B cell (primary cell): Measurements from ENCODE around the gene TSSK2. TPM values are rescaled to one million over a fixed set of nuclear protein-coding genes. Genes with fewer than 3 reads are reported as not detected.

ENCODE experiments used
- ATAC-seq: fragments of 200-7000 bp; cut with Tn5 transposase; one replicate; pipeline ENCODE4 v1.10.0; 2021; ENCODE audit warnings: low read depth, mild to moderate bottlenecking, moderate number of reproducible peaks, moderate library complexity
- CTCF ChIA-PET: fragments of 350-600 bp; sonication (Branson Sonifier 250); formaldehyde crosslinking; loops from one replicate; lab custom pipeline; 2021; ENCODE audit warnings: antibody characterized with exemption, inconsistent platforms; lab: Charles Lee
- POLR2A ChIA-PET: fragments of 350-600 bp; sonication (Branson Sonifier 250); formaldehyde crosslinking; loops from one replicate; lab custom pipeline; 2021; ENCODE audit warnings: antibody characterized with exemption; lab: Charles Lee
- DNase-seq: peaks from one replicate; pipeline ENCODE4 v3.0.0; 2013
- H2AFZ ChIP-seq: 2 replicates; pipeline ENCODE4 v1.6.1; 2012; ENCODE audit warnings: mild to moderate bottlenecking, low read depth, low read length; ENCODE audit not compliant: insufficient read depth, poor library complexity, severe bottlenecking
- H3K27ac ChIP-seq, 2 donors: 1 replicate in 1 of 2; 2 replicates in 1 of 2; pipeline ENCODE4 v1.5.1; 2012 to 2013; ENCODE audit warnings: low read length in 2 of 2, mild to moderate bottlenecking in 2 of 2, moderate library complexity in 1 of 2
- H3K27me3 ChIP-seq, 4 experiments: fragments of 200-600 bp in 1 of 4; sonication (generic) in 1 of 4; replicated peaks in 1 of 4; 1 replicate in 2 of 4; 2 replicates in 2 of 4; pipeline versions ENCODE4 v1.6.1 to v1.7.0; 2013 to 2016; ENCODE audit warnings: low read length in 3 of 4, mild to moderate bottlenecking in 2 of 4, mixed read lengths in 1 of 4, moderate library complexity in 1 of 4; ENCODE audit not compliant: insufficient read depth in 4 of 4, control insufficient read depth in 3 of 4; ENCODE audit errors: control extremely low read depth in 1 of 4
- H3K36me3 ChIP-seq, 2 experiments: replicated peaks in 1 of 2; 1 replicate in 1 of 2; 2 replicates in 1 of 2; pipeline versions ENCODE4 v1.6.1 to v1.7.1; 2013; ENCODE audit warnings: low read length in 1 of 2; ENCODE audit not compliant: insufficient read depth in 2 of 2, control insufficient read depth in 1 of 2; ENCODE audit errors: control extremely low read depth in 1 of 2, extremely low read depth in 1 of 2
- H3K4me1 ChIP-seq, 2 donors: fragments of 200-600 bp in 1 of 2; sonication (generic) in 1 of 2; 1 replicate in 1 of 2; 2 replicates in 1 of 2; pipeline versions ENCODE4 v1.5.1 to v1.6.1; 2013 to 2017; ENCODE audit warnings: low read length in 2 of 2; ENCODE audit not compliant: control insufficient read depth in 2 of 2, insufficient read depth in 2 of 2
- H3K4me2 ChIP-seq: replicated peaks from 2 replicates; pipeline ENCODE3; 2012; ENCODE audit warnings: mild to moderate bottlenecking, low read depth, low read length; ENCODE audit not compliant: poor library complexity, severe bottlenecking
- H3K4me3 ChIP-seq, 5 experiments: fragments of 200-600 bp in 1 of 5; sonication (generic) in 1 of 5; 1 replicate in 3 of 5; 2 replicates in 2 of 5; pipeline versions ENCODE4 v1.5.1 to v1.7.0; 2011 to 2016; ENCODE audit warnings: low read length in 4 of 5, mild to moderate bottlenecking in 4 of 5, low read depth in 2 of 5, control low read depth in 1 of 5, moderate library complexity in 1 of 5; ENCODE audit not compliant: insufficient read depth in 1 of 5; ENCODE audit errors: control extremely low read depth in 1 of 5, extremely low read depth in 1 of 5
- H3K79me2 ChIP-seq: fragments of 200-600 bp; sonication (generic); one replicate; pipeline ENCODE4 v1.6.0; 2016; ENCODE audit warnings: low read length; ENCODE audit not compliant: control insufficient read depth, insufficient read depth
- H3K9ac ChIP-seq: fragments of 200-600 bp; sonication (generic); 2 replicates; pipeline ENCODE4 v1.6.1; 2017; ENCODE audit warnings: mild to moderate bottlenecking, low read length, moderate library complexity
- H3K9me3 ChIP-seq, 3 donors: one replicate each; pipeline versions ENCODE4 v1.6.1 to v1.7.1; 2013; ENCODE audit warnings: low read length in 2 of 3; ENCODE audit not compliant: control insufficient read depth in 2 of 3, insufficient read depth in 1 of 3; ENCODE audit errors: control extremely low read depth in 1 of 3
- H4K20me1 ChIP-seq: 2 replicates; pipeline ENCODE4 v1.6.0; 2012; ENCODE audit warnings: mild to moderate bottlenecking, low read length; ENCODE audit not compliant: insufficient read depth, control insufficient read depth, poor library complexity, severe bottlenecking
- H3K27ac Mint-ChIP-seq: one replicate; pipeline ENCODE4 v1.8.0; 2021; ENCODE audit warnings: mixed read lengths
- H3K27me3 Mint-ChIP-seq: one replicate; pipeline ENCODE4 v1.8.0; 2021; ENCODE audit warnings: mixed read lengths
- H3K4me1 Mint-ChIP-seq: one replicate; pipeline ENCODE4 v1.8.0; 2021; ENCODE audit warnings: mixed read lengths
- H3K4me3 Mint-ChIP-seq: one replicate; pipeline ENCODE4 v1.8.0; 2021; ENCODE audit warnings: mixed read lengths
- H3K9me3 Mint-ChIP-seq: one replicate; pipeline ENCODE4 v1.8.0; 2022; ENCODE audit warnings: mixed read lengths; ENCODE audit not compliant: insufficient read depth
- EZH2 ChIP-seq: IDR thresholded peaks from 2 replicates; pipeline ENCODE4 v1.6.1; 2012; ENCODE audit warnings: borderline replicate concordance, low read depth, mild to moderate bottlenecking, moderate library complexity, low read length; ENCODE audit not compliant: insufficient read depth, poor library complexity, severe bottlenecking
- WGBS: methylation state at CpG from one replicate; pipeline ENCODE4 v1.1.5; 2013; ENCODE audit warnings: missing lambda C conversion rate; ENCODE audit not compliant: insufficient coverage; 5-methylcytosine and 5-hydroxymethylcytosine counted together
- intact Hi-C: fragments of 100-400 bp; cut with micrococcal nuclease; formaldehyde crosslinking; loops from one replicate; pipeline ENCODE4 v1.10.0; 2022
- polyA plus RNA-seq: library from polyadenylated mRNA; depleted of rRNA; stranded (reverse); fragments of >200 nt; gene quantifications from 2 replicates; pipeline ENCODE4 v1.2.3, GENCODE V29; 2012
- total RNA-seq, 2 donors: library from RNA; stranded (reverse); fragments of 120-200 nt in 1 of 2; gene quantifications; 1 replicate in 1 of 2; 2 replicates in 1 of 2; pipeline versions ENCODE4 v1.2.3 to v1.2.4, GENCODE V29; 2013 to 2022
- TF ChIP-seq, protein P1 (sequence below): fragments of 200-600 bp; IDR thresholded peaks from one replicate; pipeline ENCODE4 v1.8.0; 2022; ENCODE audit warnings: antibody characterized with exemption, mild to moderate bottlenecking

TSSK2 gene
- total and polyA plus RNA-seq, 2 donors (not counting 1 experiment from before 2014, with no cell fraction given), result 0.15 TPM; not detected in 1

DNA sequence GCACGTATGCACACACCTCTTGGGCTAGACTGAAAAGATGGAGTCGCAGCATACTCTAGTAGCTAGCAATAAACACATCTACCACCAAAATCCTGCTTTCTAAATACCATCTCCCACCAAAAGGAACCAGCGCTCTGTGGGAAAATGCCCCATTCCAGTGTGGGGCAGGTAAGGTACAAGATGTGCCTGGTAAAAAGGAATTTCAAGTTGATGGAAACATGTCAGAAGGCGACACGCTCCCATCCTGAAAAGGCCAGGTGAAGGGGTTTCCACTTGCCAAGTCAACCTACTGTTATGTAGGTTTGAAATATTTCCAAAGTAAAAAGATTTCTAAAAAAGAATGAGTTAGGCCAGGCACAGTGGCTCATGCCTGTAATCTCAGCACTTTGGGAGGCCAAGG, 17.7 kb upstream of the TSSK2 start:
- no peaks in the 10 kb centered on the region for H3K9me3 Mint-ChIP-seq
- peaks cover 57 to 64% of the 10 kb centered on the region in 2 donors for H3K4me1 ChIP-seq
- no peaks in the 10 kb centered on the region for H3K9me3 ChIP-seq
- no peak overlapping the region for H3K4me3 ChIP-seq
- H3K79me2 ChIP-seq, result peaks cover 99% of the 10 kb centered on the region
- ATAC-seq, result no peak
- no peak overlapping the region for H3K27ac ChIP-seq
- no peak for DNase-seq
- TF ChIP-seq EZH2, result no peak
- TF ChIP-seq, protein P1, sequence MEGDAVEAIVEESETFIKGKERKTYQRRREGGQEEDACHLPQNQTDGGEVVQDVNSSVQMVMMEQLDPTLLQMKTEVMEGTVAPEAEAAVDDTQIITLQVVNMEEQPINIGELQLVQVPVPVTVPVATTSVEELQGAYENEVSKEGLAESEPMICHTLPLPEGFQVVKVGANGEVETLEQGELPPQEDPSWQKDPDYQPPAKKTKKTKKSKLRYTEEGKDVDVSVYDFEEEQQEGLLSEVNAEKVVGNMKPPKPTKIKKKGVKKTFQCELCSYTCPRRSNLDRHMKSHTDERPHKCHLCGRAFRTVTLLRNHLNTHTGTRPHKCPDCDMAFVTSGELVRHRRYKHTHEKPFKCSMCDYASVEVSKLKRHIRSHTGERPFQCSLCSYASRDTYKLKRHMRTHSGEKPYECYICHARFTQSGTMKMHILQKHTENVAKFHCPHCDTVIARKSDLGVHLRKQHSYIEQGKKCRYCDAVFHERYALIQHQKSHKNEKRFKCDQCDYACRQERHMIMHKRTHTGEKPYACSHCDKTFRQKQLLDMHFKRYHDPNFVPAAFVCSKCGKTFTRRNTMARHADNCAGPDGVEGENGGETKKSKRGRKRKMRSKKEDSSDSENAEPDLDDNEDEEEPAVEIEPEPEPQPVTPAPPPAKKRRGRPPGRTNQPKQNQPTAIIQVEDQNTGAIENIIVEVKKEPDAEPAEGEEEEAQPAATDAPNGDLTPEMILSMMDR, result no peak
- no peak overlapping the region for H3K9ac ChIP-seq
- H2AFZ ChIP-seq, result no peak overlapping the region
- no peak overlapping the region for H3K4me2 ChIP-seq
- ChIA-PET CTCF (no interaction called here), POLR2A (no interaction called here)
- no peak overlapping the region for H3K27ac Mint-ChIP-seq
- H3K27me3 Mint-ChIP-seq, result no peaks in the 10 kb centered on the region
- H3K36me3 ChIP-seq, result peaks cover 0 to 8% of the 10 kb centered on the region in 2 experiments
- no peak overlapping the region for H3K4me3 Mint-ChIP-seq
- intact Hi-C loops, result no loop called here
- H3K4me1 Mint-ChIP-seq, result peaks cover 75% of the 10 kb centered on the region
- H4K20me1 ChIP-seq, result peaks cover 68% of the 10 kb centered on the region
- WGBS, result 100% methylated on average over 3 of the region's 5 CpGs
- no peaks in the 10 kb centered on the region for H3K27me3 ChIP-seq

DNA sequence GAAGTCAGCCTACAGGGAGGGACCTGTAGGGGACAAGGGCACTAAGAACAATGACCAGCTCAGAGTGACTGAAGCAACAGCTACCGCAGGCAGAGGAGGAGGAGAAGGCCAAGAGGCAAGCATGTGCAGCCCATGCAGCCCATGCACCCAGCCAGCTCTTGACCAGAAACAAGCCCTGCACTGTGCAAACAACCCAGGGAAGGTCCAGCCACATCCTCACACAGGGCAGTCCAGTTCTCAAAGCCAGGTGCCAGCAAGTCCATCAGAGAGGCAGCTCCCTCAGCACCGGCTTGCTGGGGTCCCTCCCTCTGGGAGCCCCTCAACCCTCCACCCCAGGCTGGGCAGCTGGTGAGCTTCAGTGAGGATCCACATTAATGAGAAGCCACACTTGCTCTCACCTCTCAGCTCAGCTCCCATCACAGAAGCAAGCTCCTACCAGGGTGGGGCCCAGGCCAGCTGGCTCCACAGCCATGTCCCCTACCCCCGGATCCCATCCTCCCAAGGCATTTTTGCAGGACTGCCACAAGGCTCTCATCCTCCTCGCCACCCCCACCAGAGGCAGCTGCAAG, 16.0 kb upstream of the TSSK2 start:
- Histone ChIP-seq H3K79me2 (peaks cover 99% of the 10 kb centered on the region), H3K4me1 (peaks cover 55 to 65% of the 10 kb centered on the region in 2 donors), H3K4me3 (no peak overlapping the region), H4K20me1 (peaks cover 68% of the 10 kb centered on the region), H3K4me2 (no peak overlapping the region), H3K27ac (no peak overlapping the region), H2AFZ (no peak overlapping the region), H3K9ac (no peak overlapping the region), H3K36me3 (peaks cover 0 to 8% of the 10 kb centered on the region in 2 experiments), H3K9me3 (no peaks in the 10 kb centered on the region), H3K27me3 (no peaks in the 10 kb centered on the region)
- intact Hi-C loops, result no loop called here
- WGBS, result 96% methylated on average over 3 of the region's 4 CpGs
- H3K4me1 Mint-ChIP-seq, result peaks cover 73% of the 10 kb centered on the region
- H3K27me3 Mint-ChIP-seq, result no peaks in the 10 kb centered on the region
- ChIA-PET CTCF (no interaction called here), POLR2A (no interaction called here)
- peak; percentile 4 for DNase-seq
- H3K9me3 Mint-ChIP-seq, result no peaks in the 10 kb centered on the region
- no peak for TF ChIP-seq EZH2
- TF ChIP-seq, protein P1, result no peak
- no peak overlapping the region for H3K27ac Mint-ChIP-seq
- ATAC-seq, result no peak
- no peak overlapping the region for H3K4me3 Mint-ChIP-seq
